ACC112 (cell line): ENCODE results near the gene FOXR1.

Experiments used
- H2AFZ ChIP-seq: fragments of 200-600 bp; sonication (generic); one replicate; pipeline ENCODE4 v1.6.0; 2017; ENCODE audit warnings: antibody characterized with exemption, low read length; ENCODE audit not compliant: unreplicated experiment
- H3K27ac ChIP-seq: fragments of 200-600 bp; sonication (generic); 2 replicates; pipeline ENCODE4 v1.5.1; 2014; ENCODE audit warnings: low read depth, mild to moderate bottlenecking, antibody characterized with exemption, low read length, moderate library complexity
- H3K27me3 ChIP-seq: fragments of 200-600 bp; sonication (generic); 2 replicates; pipeline ENCODE4 v1.6.1; 2014; ENCODE audit warnings: mild to moderate bottlenecking, antibody characterized with exemption, low read length, moderate library complexity, mixed read lengths; ENCODE audit not compliant: insufficient read depth
- H3K36me3 ChIP-seq: fragments of 200-600 bp; sonication (generic); 2 replicates; pipeline ENCODE4 v1.6.1; 2016; ENCODE audit warnings: mild to moderate bottlenecking, antibody characterized with exemption, low read length, moderate library complexity, mixed read lengths; ENCODE audit not compliant: insufficient read depth
- H3K4me1 ChIP-seq: fragments of 200-600 bp; sonication (generic); one replicate; pipeline ENCODE4 v1.6.1; 2016; ENCODE audit warnings: low read length, mixed read lengths; ENCODE audit not compliant: insufficient read depth, unreplicated experiment, control insufficient read depth
- H3K4me3 ChIP-seq: fragments of 200-600 bp; sonication (generic); 2 replicates; pipeline ENCODE4 v1.5.1; 2014; ENCODE audit warnings: mild to moderate bottlenecking, low read depth, low read length
- H3K79me2 ChIP-seq: fragments of 200-600 bp; sonication (generic); one replicate; pipeline ENCODE4 v1.6.0; 2016; ENCODE audit warnings: low read length; ENCODE audit not compliant: control insufficient read depth, unreplicated experiment, insufficient read depth

Gene FOXR1

GRCh38 chr11:118929501-118930093 lies 42.0 kb upstream of the FOXR1 start:
- H3K27ac ChIP-seq = no peak overlapping the region
- no peaks in the 10 kb centered on the region for H3K27me3 ChIP-seq
- H3K4me1 ChIP-seq = peaks cover 13% of the 10 kb centered on the region
- H3K79me2 ChIP-seq = peaks cover 12% of the 10 kb centered on the region
- H3K4me3 ChIP-seq = peak overlapping the region; percentile 86
- H3K36me3 ChIP-seq = no peaks in the 10 kb centered on the region
- H2AFZ ChIP-seq = peak overlapping the region; percentile 11

DNA sequence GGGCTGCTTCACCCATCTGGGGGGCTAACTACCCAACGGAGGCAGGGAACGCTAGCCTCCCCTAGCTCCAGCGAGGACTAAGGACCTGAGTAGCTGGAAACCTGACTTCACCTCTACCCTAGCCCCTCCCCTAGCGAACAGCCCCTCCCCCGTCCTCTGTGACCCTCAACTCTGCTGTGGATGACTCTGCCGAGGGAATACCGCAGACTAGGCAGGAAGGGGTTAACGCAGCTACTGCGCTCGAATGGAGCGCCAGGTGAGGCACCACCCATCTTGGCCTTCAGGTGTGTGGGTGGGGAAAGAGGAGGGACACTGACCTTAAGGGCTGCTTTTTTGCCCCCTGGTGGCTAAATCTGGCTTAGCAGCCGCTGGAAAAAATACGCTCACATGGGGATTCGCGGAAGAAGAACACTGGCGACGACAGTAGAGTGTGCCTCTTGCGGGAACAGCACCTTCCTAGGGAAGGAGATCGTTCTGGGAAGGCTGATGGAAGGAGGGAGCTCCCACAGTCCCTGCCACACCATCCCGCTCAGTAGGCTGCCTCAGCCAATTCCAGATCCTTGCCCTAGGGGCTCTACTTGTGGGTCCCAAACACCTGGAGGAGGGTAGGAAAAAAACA lies 41.4 kb upstream of the FOXR1 start:
- Histone ChIP-seq H3K79me2 (peaks cover 6% of the 10 kb centered on the region), H3K27ac (no peak overlapping the region), H3K27me3 (no peaks in the 10 kb centered on the region), H3K36me3 (no peaks in the 10 kb centered on the region), H2AFZ (peak overlapping the region; percentile 11), H3K4me1 (peaks cover 13% of the 10 kb centered on the region), H3K4me3 (peak overlapping the region; percentile 86)

- H3K4me3 ChIP-seq = no peak overlapping the region
- H3K79me2 ChIP-seq = no peaks in the 10 kb centered on the region
- no peak overlapping the region for H2AFZ ChIP-seq
- H3K36me3 ChIP-seq = no peaks in the 10 kb centered on the region
- H3K27me3 ChIP-seq = no peaks in the 10 kb centered on the region
- no peak overlapping the region for H3K27ac ChIP-seq
- H3K4me1 ChIP-seq = peaks cover 9% of the 10 kb centered on the region
These were observed 40.0 kb upstream of the FOXR1 start for GRCh38 chr11:118931571-118931970.

DNA sequence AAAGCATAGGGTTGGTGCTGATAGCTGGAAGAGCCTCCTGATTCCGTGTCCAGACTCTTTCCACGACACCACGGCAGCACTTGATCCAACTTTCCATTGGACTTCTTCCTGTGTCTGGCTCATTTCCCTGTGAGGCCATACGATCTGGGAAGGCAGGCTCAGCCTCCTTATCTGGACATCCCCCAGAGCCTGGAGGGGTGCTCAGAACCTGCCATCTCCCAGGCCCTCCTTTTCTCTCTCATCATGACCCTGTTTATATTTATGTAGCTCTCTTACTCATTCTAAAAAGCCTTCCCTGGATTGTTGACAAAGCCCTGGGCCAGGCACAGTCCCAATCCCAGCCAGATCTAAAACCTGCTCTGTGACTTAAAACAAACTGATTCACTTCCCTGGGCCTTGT lies 38.1 kb upstream of the FOXR1 start:
- Histone ChIP-seq H3K4me3 (no peak overlapping the region), H2AFZ (no peak overlapping the region), H3K4me1 (no peaks in the 10 kb centered on the region), H3K79me2 (no peaks in the 10 kb centered on the region), H3K36me3 (no peaks in the 10 kb centered on the region), H3K27me3 (no peaks in the 10 kb centered on the region), H3K27ac (no peak overlapping the region)

- no peak overlapping the region for H3K27ac ChIP-seq
- no peaks in the 10 kb centered on the region for H3K27me3 ChIP-seq
- no peaks in the 10 kb centered on the region for H3K79me2 ChIP-seq
- H3K36me3 ChIP-seq = no peaks in the 10 kb centered on the region
- H3K4me1 ChIP-seq = no peaks in the 10 kb centered on the region
- H2AFZ ChIP-seq = no peak overlapping the region
- no peak overlapping the region for H3K4me3 ChIP-seq
These were observed 36.2 kb upstream of the FOXR1 start for GRCh38 chr11:118935376-118935775.

- no peaks in the 10 kb centered on the region for H3K79me2 ChIP-seq
- H3K27ac ChIP-seq = no peak overlapping the region
- H3K4me3 ChIP-seq = no peak overlapping the region
- no peaks in the 10 kb centered on the region for H3K27me3 ChIP-seq
- H3K4me1 ChIP-seq = no peaks in the 10 kb centered on the region
- H3K36me3 ChIP-seq = no peaks in the 10 kb centered on the region
- H2AFZ ChIP-seq = no peak overlapping the region
These were observed 32.8 kb upstream of the FOXR1 start for GRCh38 chr11:118938491-118939403.

- no peaks in the 10 kb centered on the region for H3K36me3 ChIP-seq
- H3K4me3 ChIP-seq = no peak overlapping the region
- H2AFZ ChIP-seq = no peak overlapping the region
- no peaks in the 10 kb centered on the region for H3K4me1 ChIP-seq
- H3K79me2 ChIP-seq = no peaks in the 10 kb centered on the region
- H3K27ac ChIP-seq = no peak overlapping the region
- H3K27me3 ChIP-seq = no peaks in the 10 kb centered on the region
These were observed 32.1 kb upstream of the FOXR1 start for GRCh38 chr11:118939404-118939915.

DNA sequence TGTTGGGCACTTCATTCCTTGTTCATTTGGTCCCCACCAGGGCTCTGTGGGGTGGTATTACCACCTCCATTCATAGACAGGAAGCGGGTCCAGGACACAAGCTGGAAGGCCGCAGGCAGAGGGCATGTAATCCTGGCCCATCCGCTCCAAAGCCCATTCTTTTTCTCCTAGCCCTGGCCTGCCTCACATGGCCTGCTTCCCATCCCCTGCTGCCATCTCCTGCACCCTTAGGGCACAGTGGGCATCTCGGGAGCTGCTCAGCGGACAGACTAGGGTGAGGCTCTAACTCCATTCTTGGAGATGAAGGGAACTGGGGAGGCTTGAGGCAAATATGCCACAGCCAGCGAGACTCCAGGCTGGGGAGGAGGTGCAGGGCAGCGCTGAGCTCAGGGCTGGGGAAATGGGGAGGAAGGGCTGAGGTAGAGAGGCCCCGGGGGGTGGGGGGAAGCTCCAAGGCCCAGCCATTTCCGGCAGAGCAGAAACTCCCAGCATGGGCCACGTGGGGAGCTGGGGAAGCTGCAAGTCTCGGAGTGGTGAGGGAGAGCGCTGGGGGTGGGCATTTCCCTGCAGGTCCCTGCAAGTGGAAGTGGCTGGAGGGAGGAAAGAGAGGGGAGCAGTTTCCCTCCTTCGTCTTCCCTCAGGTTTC lies 31.5 kb upstream of the FOXR1 start:
- no peaks in the 10 kb centered on the region for H3K27me3 ChIP-seq
- H3K4me3 ChIP-seq = no peak overlapping the region
- no peaks in the 10 kb centered on the region for H3K79me2 ChIP-seq
- no peaks in the 10 kb centered on the region for H3K4me1 ChIP-seq
- no peak overlapping the region for H2AFZ ChIP-seq
- no peaks in the 10 kb centered on the region for H3K36me3 ChIP-seq
- H3K27ac ChIP-seq = no peak overlapping the region

- H3K4me3 ChIP-seq = no peak overlapping the region
- H3K36me3 ChIP-seq = no peaks in the 10 kb centered on the region
- no peaks in the 10 kb centered on the region for H3K4me1 ChIP-seq
- H2AFZ ChIP-seq = no peak overlapping the region
- peaks cover 10% of the 10 kb centered on the region for H3K27me3 ChIP-seq
- no peak overlapping the region for H3K27ac ChIP-seq
- H3K79me2 ChIP-seq = no peaks in the 10 kb centered on the region
These were observed 24.5 kb upstream of the FOXR1 start for GRCh38 chr11:118947091-118947490.

DNA sequence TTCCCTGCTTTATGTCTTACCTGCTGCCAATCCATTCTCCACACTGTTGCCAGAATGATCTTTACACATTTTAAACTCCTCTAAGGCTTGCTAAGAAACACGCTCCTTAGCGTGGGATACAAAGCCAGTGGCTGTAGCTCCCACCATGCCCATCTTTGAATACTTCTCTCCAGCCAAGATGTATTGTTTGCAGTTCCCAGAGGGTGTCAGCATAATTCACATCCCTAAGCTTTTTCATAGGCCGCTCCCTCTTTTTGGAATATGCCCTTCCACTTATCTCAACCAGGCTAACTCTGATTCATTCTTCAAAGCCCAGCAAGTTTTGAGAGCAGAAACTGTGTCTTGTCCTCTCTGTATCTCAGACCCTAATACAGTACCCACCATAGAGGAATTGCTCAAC lies 23.6 kb upstream of the FOXR1 start:
- Histone ChIP-seq H2AFZ (no peak overlapping the region), H3K4me3 (no peak overlapping the region), H3K36me3 (no peaks in the 10 kb centered on the region), H3K27ac (no peak overlapping the region), H3K27me3 (peaks cover 12% of the 10 kb centered on the region), H3K79me2 (no peaks in the 10 kb centered on the region), H3K4me1 (no peaks in the 10 kb centered on the region)
